OCI-LY1 (cell line): ENCODE data around the gene LSS.

Experiments used
- CTCF ChIP-seq: fragments of 200-600 bp; sonication (generic), shearing (Covaris generic); IDR thresholded peaks from 2 replicates; pipeline ENCODE4 v1.5.1; 2017; ENCODE audit warnings: mild to moderate bottlenecking, antibody characterized with exemption, low read length, moderate library complexity, mixed read lengths
- EZH2 ChIP-seq: fragments of 200-600 bp; sonication (generic), shearing (Covaris generic); IDR thresholded peaks from 2 replicates; pipeline ENCODE4 v1.8.0; 2017; ENCODE audit warnings: borderline replicate concordance, mixed run types, mild to moderate bottlenecking, antibody characterized with exemption, low read length, moderate library complexity, mixed read lengths

- no peak for TF ChIP-seq CTCF
- no peak for TF ChIP-seq EZH2
These were observed 72.3 kb downstream of the LSS start for GRCh38 chr21:46156378-46156645.
